ENCODE measurements around the gene BRIP1.

DNA sequence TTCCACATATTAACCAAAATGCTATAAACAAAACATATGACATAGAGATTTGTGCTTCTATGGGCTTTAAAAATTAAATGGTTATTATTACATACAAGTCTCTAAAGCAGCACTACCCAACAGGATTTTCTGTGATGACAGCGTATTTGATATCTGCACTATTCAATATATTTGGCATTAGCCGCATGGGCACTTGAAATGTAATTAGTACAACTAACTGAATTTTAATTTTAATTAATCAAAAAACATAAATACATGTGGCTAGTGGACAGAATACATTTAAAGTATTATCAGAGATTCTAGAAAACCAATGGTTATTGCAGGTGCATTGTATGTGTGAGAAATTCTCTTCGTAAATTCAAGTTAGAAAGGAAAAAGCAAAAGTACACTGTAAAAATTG is 45.9 kb downstream of the BRIP1 start:
- TF ChIP-seq, protein P1, sequence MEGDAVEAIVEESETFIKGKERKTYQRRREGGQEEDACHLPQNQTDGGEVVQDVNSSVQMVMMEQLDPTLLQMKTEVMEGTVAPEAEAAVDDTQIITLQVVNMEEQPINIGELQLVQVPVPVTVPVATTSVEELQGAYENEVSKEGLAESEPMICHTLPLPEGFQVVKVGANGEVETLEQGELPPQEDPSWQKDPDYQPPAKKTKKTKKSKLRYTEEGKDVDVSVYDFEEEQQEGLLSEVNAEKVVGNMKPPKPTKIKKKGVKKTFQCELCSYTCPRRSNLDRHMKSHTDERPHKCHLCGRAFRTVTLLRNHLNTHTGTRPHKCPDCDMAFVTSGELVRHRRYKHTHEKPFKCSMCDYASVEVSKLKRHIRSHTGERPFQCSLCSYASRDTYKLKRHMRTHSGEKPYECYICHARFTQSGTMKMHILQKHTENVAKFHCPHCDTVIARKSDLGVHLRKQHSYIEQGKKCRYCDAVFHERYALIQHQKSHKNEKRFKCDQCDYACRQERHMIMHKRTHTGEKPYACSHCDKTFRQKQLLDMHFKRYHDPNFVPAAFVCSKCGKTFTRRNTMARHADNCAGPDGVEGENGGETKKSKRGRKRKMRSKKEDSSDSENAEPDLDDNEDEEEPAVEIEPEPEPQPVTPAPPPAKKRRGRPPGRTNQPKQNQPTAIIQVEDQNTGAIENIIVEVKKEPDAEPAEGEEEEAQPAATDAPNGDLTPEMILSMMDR (conservative IDR thresholded peaks at IDR 0.05 in 1 of 2, IDR thresholded peaks at IDR 0.05 in 1 of 2; ENCODE audit: low read depth in 1 of 2, low read length in 2 of 2): no peak
- no peak for TF ChIP-seq EZH2 (IDR thresholded peaks at IDR 0.05; ENCODE audit: low read length, missing control alignments)
